Effector CD8-positive, alpha-beta T cell (primary cell): ENCODE measurements around the gene CELSR3.
A peak's percentile ranks its signal among the peaks of the same experiment; 100 is the strongest.

Experiments
- DNase-seq: peaks from one replicate; lab custom pipeline; 2025; lab: John Stamatoyannopoulos, UW

The CELSR3 gene

GRCh38 chr3:48633743-48634142 is 28.9 kb downstream of the CELSR3 start:
- DNase-seq: no peak

- no peak for DNase-seq
Observed at GRCh38 chr3:48633256-48633655, 29.4 kb downstream of the CELSR3 start.

GRCh38 chr3:48631516-48632448 is 30.9 kb downstream of the CELSR3 start:
- no peak for DNase-seq

GRCh38 chr3:48630833-48631232 is 31.9 kb downstream of the CELSR3 start:
- no peak for DNase-seq

- DNase-seq: no peak
Observed at GRCh38 chr3:48630407-48630806, 32.3 kb downstream of the CELSR3 start.

- no peak for DNase-seq
Observed at GRCh38 chr3:48629894-48630293, 32.8 kb downstream of the CELSR3 start.

GRCh38 chr3:48628277-48629017 is 34.2 kb downstream of the CELSR3 start:
- no peak for DNase-seq

- no peak for DNase-seq
Observed at GRCh38 chr3:48625600-48625999, 37.1 kb downstream of the CELSR3 start.

- no peak for DNase-seq
Observed at GRCh38 chr3:48624767-48625166, 37.9 kb downstream of the CELSR3 start.

GRCh38 chr3:48623851-48624547 is 38.7 kb downstream of the CELSR3 start:
- no peak for DNase-seq

GRCh38 chr3:48621461-48621869 is 41.2 kb downstream of the CELSR3 start, which contains the start of gene TMEM89:
Gene TMEM89, minus strand, starts transcription at chr3:48621769. Its CDS starts 13 bp downstream, at chr3:48621756.
- DNase-seq: no peak

- DNase-seq: no peak
Observed at GRCh38 chr3:48619541-48620524, 42.9 kb downstream of the CELSR3 start.

GRCh38 chr3:48617559-48617958 is 45.1 kb downstream of the CELSR3 start:
- DNase-seq: no peak

- DNase-seq: no peak
Observed at GRCh38 chr3:48614044-48614443, 48.6 kb downstream of the CELSR3 start.

GRCh38 chr3:48612309-48612708 is 50.4 kb downstream of the CELSR3 start:
- DNase-seq: no peak

- DNase-seq: peak; percentile 86
Observed at GRCh38 chr3:48609088-48610005, 53.3 kb downstream of the CELSR3 start, which contains the start of gene UQCRC1. Gene UQCRC1, minus strand, starts transcription at chr3:48609646. Its CDS starts 26 bp downstream, at chr3:48609620.

- DNase-seq: no peak
Observed at GRCh38 chr3:48607519-48607918, 55.2 kb downstream of the CELSR3 start.

GRCh38 chr3:48601622-48601994 is 61.1 kb downstream of the CELSR3 start:
- DNase-seq: no peak

- no peak for DNase-seq
Observed at GRCh38 chr3:48600711-48601621, 61.7 kb downstream of the CELSR3 start.
